HepG2 (cell line): ENCODE data around the gene ASB16. TPM values are rescaled to one million over a fixed set of nuclear protein-coding genes. Genes with fewer than 3 reads are reported as not detected.
A peak's percentile ranks its signal among the peaks of the same experiment; 100 is the strongest.

ENCODE experiments used
- ARNT ChIP-seq: fragments of 450-650 bp; IDR thresholded peaks from 2 replicates; pipeline ENCODE4 v1.6.1; 2017
- CAMTA2 ChIP-seq: sonication (generic); formaldehyde crosslinking; IDR thresholded peaks from 2 replicates; pipeline ENCODE4 v1.4.0; 2020; ENCODE audit warnings: mild to moderate bottlenecking, missing genetic modification reagents, borderline replicate concordance
- CEBPG ChIP-seq: IDR thresholded peaks from 2 replicates; pipeline ENCODE4 v1.6.1; 2016
- GABPB1 ChIP-seq: IDR thresholded peaks from 2 replicates; pipeline ENCODE4 v1.6.1; 2016; ENCODE audit warnings: mild to moderate bottlenecking, missing genetic modification reagents, moderate library complexity, missing compliant biosample characterization
- GZF1 ChIP-seq: sonication (generic); formaldehyde crosslinking; IDR thresholded peaks from 2 replicates; pipeline ENCODE4 v1.5.1; 2020; ENCODE audit warnings: mild to moderate bottlenecking, missing genetic modification reagents
- JARID2 ChIP-seq: sonication (generic); formaldehyde crosslinking; IDR thresholded peaks from 2 replicates; pipeline ENCODE4 v1.8.1; 2023; ENCODE audit warnings: missing genetic modification reagents, inconsistent platforms; ENCODE audit not compliant: insufficient replicate concordance
- KDM1A ChIP-seq: IDR thresholded peaks from 2 replicates; pipeline ENCODE4 v1.6.1; 2016; ENCODE audit warnings: missing compliant biosample characterization
- KDM5B ChIP-seq: sonication (generic); formaldehyde crosslinking; IDR thresholded peaks from 2 replicates; pipeline ENCODE4 v1.4.0; 2020; ENCODE audit warnings: missing genetic modification reagents, mild to moderate bottlenecking, borderline replicate concordance
- KDM6A ChIP-seq: IDR thresholded peaks from 2 replicates; pipeline ENCODE4 v1.6.1; 2016; ENCODE audit warnings: low read depth
- MATR3 ChIP-seq: sonication (generic); formaldehyde crosslinking; IDR thresholded peaks from 2 replicates; pipeline ENCODE4 v1.4.0; 2020; ENCODE audit warnings: missing genetic modification reagents
- MAZ ChIP-seq, 2 experiments: sonication (generic) in 1 of 2; formaldehyde crosslinking in 1 of 2; IDR thresholded peaks; 2 replicates each; pipeline versions ENCODE4 v1.5.0 to v1.6.1; 2012 to 2020; ENCODE audit warnings: low read depth in 2 of 2, mild to moderate bottlenecking in 2 of 2, borderline replicate concordance in 1 of 2, improper control_type of control experiment in 1 of 2, low read length in 1 of 2, missing genetic modification reagents in 1 of 2, moderate library complexity in 1 of 2
- MTF1 ChIP-seq: sonication (generic); formaldehyde crosslinking; IDR thresholded peaks from 2 replicates; pipeline ENCODE4 v1.5.0; 2020; ENCODE audit warnings: missing genetic modification reagents
- NFRKB ChIP-seq: fragments of 450-650 bp; IDR thresholded peaks from 2 replicates; pipeline ENCODE4 v1.6.1; 2017
- PHF21A ChIP-seq: sonication (generic); formaldehyde crosslinking; IDR thresholded peaks from 2 replicates; pipeline ENCODE4 v1.5.0; 2020; ENCODE audit warnings: mild to moderate bottlenecking, missing genetic modification reagents
- RAD21 ChIP-seq: fragments of 450-650 bp; formaldehyde crosslinking; IDR thresholded peaks from 2 replicates; pipeline ENCODE4 v1.5.0; 2020; ENCODE audit warnings: mild to moderate bottlenecking
- RFX3 ChIP-seq: IDR thresholded peaks from 2 replicates; pipeline ENCODE4 v1.6.1; 2016; ENCODE audit warnings: missing biosample characterization, missing genetic modification reagents
- SNAI1 ChIP-seq: sonication (generic); formaldehyde crosslinking; IDR thresholded peaks from 2 replicates; pipeline ENCODE4 v1.5.0; 2020; ENCODE audit warnings: mild to moderate bottlenecking, missing genetic modification reagents, borderline replicate concordance
- ZBTB38 ChIP-seq: sonication (generic); formaldehyde crosslinking; IDR thresholded peaks from 2 replicates; pipeline ENCODE4 v1.5.1; 2020; ENCODE audit warnings: mild to moderate bottlenecking, missing genetic modification reagents
- ZIK1 ChIP-seq: sonication (generic); formaldehyde crosslinking; IDR thresholded peaks from 2 replicates; pipeline ENCODE4 v1.5.0; 2020; ENCODE audit warnings: mild to moderate bottlenecking, low read depth, missing genetic modification reagents, borderline replicate concordance
- ZNF12 ChIP-seq: sonication (generic); formaldehyde crosslinking; IDR thresholded peaks from 2 replicates; pipeline ENCODE4 v1.5.0; 2020; ENCODE audit warnings: missing genetic modification reagents
- ZNF441 ChIP-seq: sonication (generic); formaldehyde crosslinking; IDR thresholded peaks from 2 replicates; pipeline ENCODE4 v1.7.0; 2021; ENCODE audit warnings: missing genetic modification reagents, borderline replicate concordance
- ZNF543 ChIP-seq: sonication (generic); formaldehyde crosslinking; IDR thresholded peaks from 2 replicates; pipeline ENCODE4 v1.4.0; 2020; ENCODE audit warnings: mild to moderate bottlenecking, missing genetic modification reagents
- ZNF557 ChIP-seq: sonication (generic); formaldehyde crosslinking; IDR thresholded peaks from 2 replicates; pipeline ENCODE4 v1.4.0; 2020; ENCODE audit warnings: missing genetic modification reagents
- ZNF558 ChIP-seq: sonication (generic); formaldehyde crosslinking; IDR thresholded peaks from 2 replicates; pipeline ENCODE4 v1.9.0; 2022; ENCODE audit warnings: mild to moderate bottlenecking, missing genetic modification reagents, borderline replicate concordance
- ZNF773 ChIP-seq: sonication (generic); formaldehyde crosslinking; IDR thresholded peaks from 2 replicates; pipeline ENCODE4 v1.4.0; 2020; ENCODE audit warnings: missing genetic modification reagents, borderline replicate concordance
- ZNF790 ChIP-seq: sonication (generic); formaldehyde crosslinking; IDR thresholded peaks from 2 replicates; pipeline ENCODE4 v1.8.0; 2022; ENCODE audit warnings: missing genetic modification reagents, mild to moderate bottlenecking, borderline replicate concordance
- ZNF816 ChIP-seq: sonication (generic); formaldehyde crosslinking; IDR thresholded peaks from 2 replicates; pipeline ENCODE4 v1.8.0; 2022; ENCODE audit warnings: missing genetic modification reagents, mild to moderate bottlenecking, borderline replicate concordance
- polyA plus RNA-seq, 8 experiments: library from polyadenylated mRNA; depleted of rRNA in 3 of 8; stranded (reverse) in 7 of 8; unstranded in 1 of 8; fragments of >200 nt; fragmentation: Illumina TruSeq in 4 of 8; extraction: Trizol in 4 of 8; gene quantifications; 2 replicates each; pipeline versions ENCODE4 v1.2.1 to v1.2.3, GENCODE V29; 2011 to 2016; ENCODE audit warnings: low read depth in 4 of 8, missing spikeins in 1 of 8, mixed read lengths in 1 of 8; ENCODE audit not compliant: insufficient read depth in 1 of 8
- total RNA-seq, 5 experiments: library from RNA; depleted of rRNA; stranded (reverse); fragments of >200 nt; fragmentation: Illumina TruSeq; extraction: Trizol; gene quantifications; 2 replicates each; pipeline ENCODE4 v1.2.3, GENCODE V29; 2016; ENCODE audit warnings: low read depth in 1 of 5
- TF ChIP-seq, protein P1 (sequence below): IDR thresholded peaks from 2 replicates; pipeline ENCODE4 v1.6.1; 2012; ENCODE audit warnings: inconsistent platforms
- TF ChIP-seq, protein P2 (sequence below): sonication (generic); formaldehyde crosslinking; IDR thresholded peaks from 2 replicates; pipeline ENCODE4 v1.8.0; 2022; ENCODE audit warnings: mild to moderate bottlenecking, missing genetic modification reagents, moderate library complexity
- TF ChIP-seq, protein P3 (sequence below): sonication (generic); formaldehyde crosslinking; IDR thresholded peaks from 2 replicates; pipeline ENCODE4 v1.5.1; 2020; ENCODE audit warnings: mild to moderate bottlenecking, moderate library complexity, missing genetic modification reagents
- TF ChIP-seq, protein P4 (sequence below): sonication (generic); formaldehyde crosslinking; IDR thresholded peaks from 2 replicates; pipeline ENCODE4 v1.8.0; 2022; ENCODE audit warnings: missing genetic modification reagents, mild to moderate bottlenecking, inconsistent platforms, borderline replicate concordance

Gene ASB16
- total and polyA plus RNA-seq, 2 of the 13 experiments (the other 11 are each of a cell fraction or from before 2014, with no cell fraction given), result 0.07 TPM; not detected in 1

DNA sequence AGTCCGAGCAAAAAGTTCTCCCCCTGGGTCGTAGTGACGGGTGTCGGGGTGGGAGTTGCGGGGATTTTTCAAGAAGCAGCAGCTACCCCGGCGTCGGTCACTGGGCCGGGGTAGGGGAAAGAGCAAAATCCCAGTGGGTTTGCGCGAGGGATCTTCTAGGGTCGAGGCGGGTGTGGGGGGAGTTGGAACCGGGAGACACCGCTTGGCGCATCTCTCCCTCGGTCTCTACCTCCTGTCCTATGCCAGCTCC lies 51.3 kb downstream of the ASB16 start (continued):
- no peak for TF ChIP-seq KDM6A (CRISPR knock-in tag)
- no peak for TF ChIP-seq GZF1
- TF ChIP-seq ARNT, result no peak
- TF ChIP-seq ZNF543, result no peak
- no peak for TF ChIP-seq ZIK1 (CRISPR knock-in tag)
- TF ChIP-seq ZNF816 (CRISPR knock-in tag), result no peak
- TF ChIP-seq PHF21A, result peak; percentile 22; the same call in 1 of the 2 replicates
- no peak for TF ChIP-seq ZBTB38 (CRISPR knock-in tag)
- peak; percentile 23; the same call in 1 of the 2 replicates for TF ChIP-seq SNAI1 (CRISPR knock-in tag)
- TF ChIP-seq, protein P1, sequence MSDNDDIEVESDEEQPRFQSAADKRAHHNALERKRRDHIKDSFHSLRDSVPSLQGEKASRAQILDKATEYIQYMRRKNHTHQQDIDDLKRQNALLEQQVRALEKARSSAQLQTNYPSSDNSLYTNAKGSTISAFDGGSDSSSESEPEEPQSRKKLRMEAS, result no peak
- no peak for TF ChIP-seq ZNF12
- no peak for TF ChIP-seq ZNF441 (CRISPR knock-in tag)
- no peak for TF ChIP-seq RAD21 (CRISPR knock-in tag)
- TF ChIP-seq MAZ (IDR thresholded peaks at IDR 0.05; ENCODE audit: borderline replicate concordance, low read depth, low read length), result no peak
- no peak for TF ChIP-seq MAZ (CRISPR knock-in tag; IDR thresholded peaks at IDR 0.05; ENCODE audit: low read depth)
- TF ChIP-seq KDM1A (CRISPR knock-in tag), result no peak
- TF ChIP-seq ZNF790, result 0 out of 2 replicates have a peak, but pooled peaks have one; percentile 19
- no peak for TF ChIP-seq KDM5B (CRISPR knock-in tag)
- TF ChIP-seq CEBPG, result no peak
- TF ChIP-seq MTF1 (CRISPR knock-in tag), result peak; percentile 21; the same call in 1 of the 2 replicates
- TF ChIP-seq NFRKB, result no peak
- no peak for TF ChIP-seq JARID2 (CRISPR knock-in tag)
- TF ChIP-seq MATR3 (CRISPR knock-in tag), result no peak
- TF ChIP-seq ZNF773, result no peak
- TF ChIP-seq GABPB1 (CRISPR knock-in tag), result no peak
- TF ChIP-seq ZNF557 (CRISPR knock-in tag), result no peak
- TF ChIP-seq CAMTA2, result no peak
- TF ChIP-seq, protein P2, sequence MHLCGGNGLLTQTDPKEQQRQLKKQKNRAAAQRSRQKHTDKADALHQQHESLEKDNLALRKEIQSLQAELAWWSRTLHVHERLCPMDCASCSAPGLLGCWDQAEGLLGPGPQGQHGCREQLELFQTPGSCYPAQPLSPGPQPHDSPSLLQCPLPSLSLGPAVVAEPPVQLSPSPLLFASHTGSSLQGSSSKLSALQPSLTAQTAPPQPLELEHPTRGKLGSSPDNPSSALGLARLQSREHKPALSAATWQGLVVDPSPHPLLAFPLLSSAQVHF (CRISPR knock-in tag), result no peak
- TF ChIP-seq RFX3 (CRISPR knock-in tag), result no peak
- TF ChIP-seq, protein P3, sequence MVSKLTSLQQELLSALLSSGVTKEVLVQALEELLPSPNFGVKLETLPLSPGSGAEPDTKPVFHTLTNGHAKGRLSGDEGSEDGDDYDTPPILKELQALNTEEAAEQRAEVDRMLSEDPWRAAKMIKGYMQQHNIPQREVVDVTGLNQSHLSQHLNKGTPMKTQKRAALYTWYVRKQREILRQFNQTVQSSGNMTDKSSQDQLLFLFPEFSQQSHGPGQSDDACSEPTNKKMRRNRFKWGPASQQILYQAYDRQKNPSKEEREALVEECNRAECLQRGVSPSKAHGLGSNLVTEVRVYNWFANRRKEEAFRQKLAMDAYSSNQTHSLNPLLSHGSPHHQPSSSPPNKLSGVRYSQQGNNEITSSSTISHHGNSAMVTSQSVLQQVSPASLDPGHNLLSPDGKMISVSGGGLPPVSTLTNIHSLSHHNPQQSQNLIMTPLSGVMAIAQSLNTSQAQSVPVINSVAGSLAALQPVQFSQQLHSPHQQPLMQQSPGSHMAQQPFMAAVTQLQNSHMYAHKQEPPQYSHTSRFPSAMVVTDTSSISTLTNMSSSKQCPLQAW (CRISPR knock-in tag), result peak; percentile 18; the same call in 1 of the 2 replicates
- TF ChIP-seq, protein P4, sequence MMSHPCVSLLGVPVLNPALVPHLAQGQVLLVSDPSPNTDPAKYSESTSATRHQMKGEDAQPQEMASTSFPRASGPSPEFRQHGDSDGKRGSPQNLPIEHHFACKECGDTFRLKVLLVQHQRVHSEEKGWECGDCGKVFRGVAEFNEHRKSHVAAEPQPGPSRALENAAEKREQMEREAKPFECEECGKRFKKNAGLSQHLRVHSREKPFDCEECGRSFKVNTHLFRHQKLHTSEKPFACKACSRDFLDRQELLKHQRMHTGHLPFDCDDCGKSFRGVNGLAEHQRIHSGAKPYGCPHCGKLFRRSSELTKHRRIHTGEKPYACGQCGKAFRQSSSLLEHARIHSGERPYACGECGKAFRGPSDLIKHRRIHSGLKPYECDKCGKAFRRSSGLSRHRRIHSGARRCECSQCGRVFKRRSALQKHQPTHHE (CRISPR knock-in tag), result peak; percentile 67; the same call in 1 of the 2 replicates
- 0 out of 2 replicates have a peak, but pooled peaks have one; percentile 59 for TF ChIP-seq ZNF558
